HG02610 (cell line): ENCODE measurements around the gene MYO1E.
"Not testable (repeated sequence)": the region's sequence is repeated elsewhere in the genome, so short reads cannot be mapped to it uniquely, and the experiment has no call there.

ENCODE experiments used
- ATAC-seq: cut with Tn5 transposase; IDR thresholded peaks from one replicate; pipeline ENCODE4 v1.9.1; 2021; ENCODE audit warnings: mild to moderate bottlenecking, moderate library complexity; ENCODE audit not compliant: unreplicated experiment

Gene MYO1E

DNA sequence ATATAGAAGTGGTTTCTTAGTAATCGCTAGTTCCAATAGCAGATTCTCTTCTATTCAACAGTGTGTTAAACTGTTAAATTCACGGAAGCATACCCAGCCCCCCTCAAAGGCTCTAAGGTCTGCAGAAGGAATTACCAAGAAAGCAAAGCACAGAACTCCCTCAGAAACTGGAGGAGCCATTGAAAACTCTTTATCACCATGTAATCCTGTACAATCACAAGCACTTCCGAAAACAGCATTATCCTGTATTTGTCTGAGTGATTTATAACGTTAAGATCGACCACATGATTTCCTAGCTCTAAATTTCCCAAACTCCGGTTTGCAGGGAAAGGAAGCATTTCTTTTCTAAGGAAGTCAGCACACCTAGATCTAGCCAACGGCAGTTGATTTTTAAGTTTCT is 20.0 kb downstream of the MYO1E start:
- no peak for ATAC-seq

DNA sequence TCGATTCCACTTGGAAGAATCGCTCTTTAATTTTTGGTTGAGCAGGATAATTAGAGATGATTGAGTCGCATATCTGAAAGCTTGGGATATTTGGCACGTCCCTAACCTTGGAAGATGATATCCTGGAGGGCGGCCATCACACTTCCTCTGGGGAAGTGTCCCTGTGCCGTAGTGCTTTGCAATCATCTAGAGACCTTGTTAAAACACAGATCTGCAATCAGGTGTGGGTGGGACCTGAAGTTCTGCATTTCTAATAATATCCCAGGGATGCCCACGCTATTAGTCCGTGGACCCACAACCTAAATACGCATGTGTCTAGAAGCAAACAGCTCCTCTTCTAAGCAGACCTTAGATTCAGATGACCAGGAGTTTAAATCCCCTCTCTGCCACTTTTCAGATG is 20.5 kb downstream of the MYO1E start:
- no peak for ATAC-seq

DNA sequence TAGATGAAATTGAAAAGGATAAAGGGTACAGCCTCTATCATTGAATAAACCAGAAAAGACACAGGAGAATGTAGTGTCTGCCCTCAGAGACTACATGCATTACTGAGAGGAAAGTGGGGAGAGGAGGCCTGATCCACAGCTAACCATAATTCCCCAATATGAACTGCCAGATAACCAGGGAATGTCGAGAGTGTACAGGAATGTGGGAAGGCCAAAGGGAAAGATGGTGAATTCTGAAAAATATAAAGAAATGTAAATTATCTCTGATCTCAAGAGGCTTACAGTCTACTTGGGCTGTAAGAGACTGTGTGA is 22.3 kb downstream of the MYO1E start:
- no peak for ATAC-seq

DNA sequence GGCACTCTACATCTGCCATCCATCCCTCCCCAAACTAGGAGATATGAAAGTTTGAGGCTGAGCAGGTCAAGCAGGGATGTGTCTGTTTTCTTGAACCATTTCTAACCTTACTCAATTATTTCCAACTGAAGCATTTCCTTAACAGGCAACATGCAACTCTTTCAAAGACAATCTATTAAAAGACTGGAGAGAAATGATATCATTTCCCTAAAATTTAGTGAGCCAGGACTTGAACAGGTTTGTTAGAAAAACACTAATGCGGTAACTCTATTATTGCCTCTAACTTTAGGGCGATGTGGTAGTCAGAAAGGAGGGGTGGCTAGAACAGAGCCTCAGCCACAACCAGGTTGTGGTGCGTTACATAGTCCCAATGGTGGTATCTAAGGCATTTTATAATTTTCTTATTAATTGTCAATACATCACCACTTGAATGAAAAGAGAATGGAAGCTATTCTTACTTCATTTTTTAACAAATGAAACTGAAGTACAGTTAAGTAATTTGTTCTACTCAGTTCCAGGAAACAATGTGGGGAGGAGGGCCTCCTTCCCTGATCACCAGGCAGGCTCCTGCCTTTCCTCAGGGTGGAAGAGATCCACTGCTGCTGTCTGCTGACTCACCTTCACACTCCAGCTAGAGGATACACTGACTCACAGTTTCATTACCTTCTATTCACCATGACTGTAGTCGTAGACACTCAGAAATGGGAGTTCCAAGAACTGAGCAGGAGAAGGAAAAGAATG is 22.8 kb downstream of the MYO1E start:
- peak; percentile 69 for ATAC-seq

DNA sequence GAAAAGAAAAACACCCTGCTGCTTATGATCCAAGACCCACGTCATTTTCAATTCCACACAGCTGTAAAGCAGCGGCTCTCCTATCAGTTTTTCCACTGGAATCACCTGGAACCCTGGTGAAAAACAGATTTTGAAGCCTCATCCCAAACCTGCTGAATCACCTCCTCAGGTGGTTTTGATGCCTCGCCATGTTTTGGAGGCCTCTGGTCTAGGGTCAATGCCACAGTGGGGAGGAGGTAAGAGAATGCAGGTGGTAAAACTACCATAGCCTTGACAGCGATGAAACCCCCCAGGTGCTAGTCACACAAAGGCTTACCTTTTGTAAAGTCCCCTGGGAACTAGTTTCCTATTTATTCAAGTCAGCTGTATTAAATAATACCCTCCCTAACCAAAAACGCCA is 24.8 kb downstream of the MYO1E start:
- no peak for ATAC-seq

DNA sequence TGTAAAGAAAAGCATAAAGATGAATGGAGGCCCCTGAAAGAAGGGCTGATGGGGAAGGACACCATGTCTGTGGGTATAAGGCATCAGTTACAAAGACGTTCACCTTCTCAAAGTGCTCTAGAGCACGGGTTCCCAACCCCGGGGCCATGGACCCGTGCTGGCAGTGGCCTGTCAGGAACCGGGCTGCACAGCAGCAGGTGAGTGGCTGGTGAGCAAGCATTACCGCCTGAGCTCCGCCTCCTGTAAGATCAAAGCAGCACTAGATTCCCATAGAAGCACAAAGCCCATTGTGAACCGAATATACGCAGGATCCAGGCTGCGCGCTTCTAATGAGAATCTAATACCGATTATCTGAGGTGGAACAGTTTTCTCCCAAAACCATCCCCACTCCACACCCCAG is 25.7 kb downstream of the MYO1E start:
- ATAC-seq: no peak

DNA sequence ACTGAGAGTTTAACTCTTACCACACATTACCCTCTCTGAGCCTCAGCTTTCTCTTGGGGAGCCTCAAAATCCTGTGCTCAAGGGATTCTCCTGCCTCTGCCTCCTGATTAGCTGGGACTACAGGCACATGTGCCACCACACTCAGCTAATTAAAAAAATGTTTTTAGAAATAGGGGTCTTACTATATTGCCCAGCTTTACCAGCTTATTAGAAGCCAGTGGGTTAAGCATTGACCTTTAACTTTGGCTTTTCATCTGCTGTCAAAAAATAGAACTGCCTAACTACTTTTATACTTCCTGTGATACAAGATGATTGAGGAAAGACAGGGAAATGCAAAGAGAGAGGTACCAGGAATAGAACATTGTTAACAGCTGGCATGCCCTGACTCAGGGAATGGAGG is 27.3 kb downstream of the MYO1E start:
- ATAC-seq: no peak

DNA sequence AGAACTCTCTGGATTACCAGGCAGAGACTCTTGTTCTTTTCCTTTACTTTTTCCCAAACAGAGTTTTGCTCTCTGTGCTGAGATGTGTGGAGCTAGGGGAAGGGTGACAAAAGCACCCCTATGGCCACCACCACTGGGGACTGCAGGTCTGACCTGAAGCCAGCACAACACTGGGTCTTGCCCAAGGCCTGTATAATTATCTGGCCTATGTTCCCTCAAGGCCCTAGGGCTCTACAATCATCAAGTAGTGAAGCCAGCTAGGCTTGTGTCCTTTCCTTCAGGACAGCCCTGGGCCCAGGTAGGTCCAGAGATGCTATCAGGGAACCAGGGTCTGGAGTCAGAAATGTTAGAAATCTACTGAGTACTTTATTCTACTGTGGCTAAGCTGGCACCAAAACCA is 28.4 kb downstream of the MYO1E start:
- no peak for ATAC-seq

DNA sequence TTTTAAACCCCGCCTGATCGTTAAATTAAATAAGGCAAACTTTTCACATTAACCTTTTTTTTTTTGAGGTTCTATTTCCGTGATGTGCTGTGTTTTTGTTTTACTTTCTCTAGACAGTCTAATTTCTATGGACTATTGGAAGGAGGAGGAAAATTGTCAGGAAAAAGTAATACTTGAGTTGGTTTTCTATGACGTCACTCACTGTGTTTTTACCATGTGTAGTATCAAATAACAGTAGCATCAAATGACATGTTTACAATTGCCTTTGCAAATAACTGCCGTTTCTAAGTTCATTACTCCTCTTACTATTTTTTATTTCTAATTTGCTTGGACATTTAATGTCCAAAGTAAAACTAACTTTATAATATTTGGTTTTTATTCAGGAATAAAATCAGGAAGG is 32.3 kb downstream of the MYO1E start:
- no peak for ATAC-seq

DNA sequence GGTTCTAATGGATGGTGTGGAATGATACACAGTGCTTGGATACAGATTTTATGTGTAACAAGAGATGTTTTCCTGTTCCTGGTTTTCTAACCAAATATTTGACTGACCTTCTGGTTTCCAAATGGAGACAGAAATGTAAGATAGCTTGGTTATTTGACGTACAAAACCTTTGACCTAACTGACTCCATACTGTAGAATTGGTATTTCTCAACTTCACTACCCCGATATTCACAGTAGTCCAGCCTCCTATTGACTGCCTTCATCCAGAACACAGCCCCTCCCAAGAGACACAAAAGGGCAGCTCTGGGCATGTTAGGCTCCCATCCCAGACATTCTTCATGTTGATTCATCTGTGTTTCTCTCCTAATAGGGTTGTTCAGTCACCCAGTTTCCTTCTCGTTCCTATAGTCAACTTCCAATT is 33.4 kb downstream of the MYO1E start:
- ATAC-seq: no peak

DNA sequence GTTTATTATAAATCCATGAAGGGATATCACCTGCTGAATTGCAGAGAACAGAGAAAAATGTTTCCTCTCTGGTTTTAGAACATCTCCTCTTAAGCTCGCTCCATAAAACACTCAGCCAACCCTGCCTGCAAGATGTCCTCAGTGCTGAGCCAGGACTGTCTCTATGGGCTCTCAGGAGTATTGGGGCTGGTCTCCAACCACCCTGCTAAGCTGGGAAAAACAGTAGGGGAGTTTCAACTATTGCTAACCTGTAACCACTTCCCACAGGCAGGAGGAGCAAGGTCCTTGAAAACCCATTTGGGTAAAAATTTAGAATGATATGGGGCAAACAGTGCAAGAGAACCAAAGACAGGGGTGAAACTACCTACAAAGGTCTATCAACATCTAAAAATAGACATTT is 34.3 kb downstream of the MYO1E start:
- ATAC-seq: no peak

DNA sequence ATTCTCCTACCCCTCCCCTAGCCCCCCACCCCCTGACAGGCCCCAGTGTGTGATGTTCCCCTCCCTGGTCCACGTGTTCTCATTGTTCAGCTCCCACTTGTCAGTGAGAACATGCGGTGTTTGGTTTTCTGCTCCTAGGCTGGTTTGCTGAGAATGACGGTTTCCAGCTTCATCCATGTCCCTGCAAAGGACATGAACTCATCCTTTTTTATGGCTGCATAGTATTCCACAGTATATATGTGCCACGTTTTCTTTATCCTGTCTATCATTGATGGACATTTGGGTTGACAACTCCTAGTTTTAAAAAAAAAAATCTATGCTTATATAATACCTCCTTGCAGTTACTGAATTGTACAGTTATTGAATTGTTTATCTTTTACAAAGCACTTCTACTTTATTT is 35.9 kb downstream of the MYO1E start:
- not testable (repeated sequence) for ATAC-seq

DNA sequence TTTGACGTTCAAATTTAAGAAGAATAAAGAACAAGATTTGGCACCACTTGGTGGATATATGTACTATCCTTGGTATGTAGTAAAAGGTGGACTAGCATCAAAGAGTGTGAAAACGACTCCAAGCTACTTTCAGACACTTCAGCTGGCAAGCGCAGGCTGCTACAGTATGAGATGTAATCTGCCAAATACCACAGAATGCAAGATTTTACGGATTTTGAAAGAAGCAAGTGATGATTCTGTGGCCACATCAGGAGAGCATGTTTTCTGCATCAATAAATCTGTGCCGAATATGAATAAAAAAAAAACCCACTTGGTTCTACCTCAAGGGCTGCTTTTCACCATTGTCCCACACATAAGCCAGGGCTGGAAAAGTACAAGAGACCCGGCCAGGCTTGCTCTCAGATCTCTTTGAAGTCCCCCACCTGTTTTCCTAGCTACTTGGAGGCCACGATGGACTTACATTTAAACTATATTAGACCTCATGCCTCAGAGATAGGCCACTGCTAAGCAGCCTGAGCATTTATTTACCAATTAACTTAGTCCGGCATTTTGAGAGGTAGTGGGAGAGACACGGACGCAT is 37.4 kb downstream of the MYO1E start:
- no peak for ATAC-seq

DNA sequence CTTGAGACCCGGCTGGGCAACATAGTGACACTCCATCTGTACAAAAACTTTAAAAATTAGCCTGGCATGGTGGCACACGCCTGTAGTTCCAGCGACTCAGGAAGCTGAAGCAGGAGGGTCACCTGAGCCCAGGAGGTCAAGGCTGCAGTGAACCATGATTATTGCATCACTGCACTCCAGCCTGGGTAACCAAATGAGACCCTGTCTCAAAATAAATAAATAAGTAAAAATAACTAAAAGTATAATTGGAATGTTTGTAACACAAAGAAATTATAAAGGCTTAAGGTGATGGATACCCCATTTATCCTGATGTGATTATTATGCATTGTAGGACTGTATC is 38.6 kb downstream of the MYO1E start:
- ATAC-seq: no peak

DNA sequence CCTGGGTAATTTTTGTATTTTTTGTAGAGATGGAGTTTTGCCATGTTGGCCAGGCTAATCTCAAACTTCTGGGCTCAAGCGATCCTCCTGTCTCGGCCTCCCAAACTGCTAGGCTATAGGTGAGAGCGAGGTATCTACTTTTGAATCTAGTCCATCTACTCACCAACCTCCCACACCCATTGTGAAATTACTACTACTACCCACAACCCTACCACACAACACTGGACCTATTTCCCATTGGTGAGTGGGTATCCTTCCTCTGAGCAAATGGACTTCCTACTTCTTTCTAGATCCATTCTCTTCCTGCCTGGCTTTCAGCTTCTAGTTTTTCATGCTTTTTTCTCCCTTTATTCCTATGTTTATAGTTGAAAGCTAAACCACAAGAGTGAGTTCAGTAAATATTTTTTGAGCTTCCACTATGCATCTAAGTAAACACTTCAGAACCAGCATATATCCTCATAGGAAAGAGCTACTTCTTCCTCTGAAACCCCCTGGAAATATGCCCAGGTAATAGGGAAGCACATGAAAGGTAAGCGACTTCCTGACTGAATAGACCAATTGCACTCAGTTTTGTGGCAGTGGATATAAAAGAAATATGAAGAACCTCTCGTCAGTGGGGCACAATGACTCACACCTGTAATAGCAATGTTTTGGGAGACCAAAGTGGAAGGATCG is 39.1 kb downstream of the MYO1E start:
- ATAC-seq: no peak

DNA sequence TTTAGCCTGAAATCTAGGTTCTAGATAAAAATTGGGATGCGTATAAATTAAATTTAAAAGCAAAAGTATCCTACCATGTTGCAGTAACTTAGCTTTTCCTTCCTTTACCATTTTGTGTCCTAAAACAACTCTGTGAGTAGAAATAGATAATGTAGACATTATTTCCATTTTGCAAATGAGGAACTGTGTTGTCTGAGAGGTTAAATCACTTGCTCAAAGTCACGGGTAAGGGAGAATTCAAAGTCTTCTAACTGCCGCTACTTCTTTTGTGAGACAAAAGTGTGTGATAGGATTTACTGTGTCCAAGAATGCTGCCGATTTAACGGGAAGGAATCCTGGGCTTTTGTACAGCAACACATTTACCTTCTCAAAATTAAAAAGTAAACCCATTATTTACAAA is 40.7 kb downstream of the MYO1E start:
- no peak for ATAC-seq

DNA sequence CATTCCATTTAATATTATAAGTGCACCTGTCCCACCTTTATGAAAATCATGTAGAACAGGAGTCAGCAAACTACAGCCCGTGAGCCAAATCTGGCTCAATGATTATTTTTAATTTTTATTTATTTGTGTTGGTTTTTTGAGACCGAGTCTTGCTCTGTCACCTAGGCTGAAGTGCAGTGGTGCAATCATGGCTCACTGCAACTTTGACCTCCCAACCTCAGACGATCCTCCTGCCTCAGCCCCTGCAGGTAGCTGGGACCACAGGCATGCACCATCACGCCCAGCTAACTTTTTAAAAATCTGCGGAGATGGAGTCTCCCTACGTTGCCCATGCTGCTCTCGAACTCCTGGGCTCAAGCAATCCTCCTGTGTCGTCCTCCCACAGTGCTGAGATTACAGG is 42.0 kb downstream of the MYO1E start:
- no peak for ATAC-seq

DNA sequence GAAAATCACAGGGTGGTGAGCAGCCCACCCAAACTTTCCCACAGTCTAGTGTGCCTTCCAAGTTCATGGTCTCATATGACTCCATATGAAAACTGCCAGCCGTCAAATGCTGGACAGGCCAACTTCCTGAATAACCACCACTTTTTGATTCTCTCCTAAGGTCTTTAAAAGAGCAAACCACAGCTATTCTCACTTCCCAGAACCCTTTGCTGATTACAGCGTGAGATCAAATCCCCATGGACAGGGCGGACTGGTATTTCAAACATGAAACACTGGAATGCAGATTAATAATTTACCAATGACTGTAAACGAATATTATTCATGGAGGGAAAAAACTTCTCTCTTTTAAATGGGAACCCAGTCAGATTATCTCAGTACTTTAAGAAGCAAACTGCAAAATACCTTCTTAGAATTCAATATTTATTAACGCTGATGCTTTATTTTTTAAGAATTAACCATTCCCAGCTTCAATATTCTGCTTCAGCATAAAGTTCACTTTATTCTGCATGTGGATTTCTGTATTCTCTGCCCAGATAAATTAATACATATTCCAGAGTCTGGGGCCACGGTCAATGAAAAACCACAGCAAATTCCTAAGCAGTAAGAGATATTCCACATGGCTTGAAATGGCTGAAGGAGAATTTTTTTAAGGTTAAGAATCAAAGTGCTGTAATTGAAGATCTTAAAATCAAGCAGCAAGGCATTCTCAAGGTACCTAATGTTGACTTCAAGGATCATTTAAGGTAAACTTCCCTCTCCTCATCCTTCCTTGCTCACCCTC is 42.9 kb downstream of the MYO1E start:
- no peak for ATAC-seq

DNA sequence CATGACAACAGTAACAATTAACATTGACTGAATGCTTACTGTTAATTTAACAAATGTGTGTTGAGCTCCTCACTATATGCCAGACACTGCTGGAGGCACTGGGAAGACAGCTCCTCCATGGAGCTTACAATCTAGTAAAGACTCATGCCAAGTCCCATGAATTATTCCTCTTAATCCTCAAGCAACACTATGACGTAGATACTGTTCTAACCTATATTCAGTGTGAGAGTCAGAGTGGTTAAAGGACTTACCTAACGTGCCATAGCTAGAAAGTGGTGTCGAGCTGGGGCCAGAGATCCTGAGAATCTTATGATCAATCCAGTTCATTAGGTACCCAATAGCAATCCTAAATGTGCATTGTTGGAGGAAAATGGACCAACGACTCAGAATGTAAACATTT is 43.6 kb downstream of the MYO1E start:
- ATAC-seq: no peak

DNA sequence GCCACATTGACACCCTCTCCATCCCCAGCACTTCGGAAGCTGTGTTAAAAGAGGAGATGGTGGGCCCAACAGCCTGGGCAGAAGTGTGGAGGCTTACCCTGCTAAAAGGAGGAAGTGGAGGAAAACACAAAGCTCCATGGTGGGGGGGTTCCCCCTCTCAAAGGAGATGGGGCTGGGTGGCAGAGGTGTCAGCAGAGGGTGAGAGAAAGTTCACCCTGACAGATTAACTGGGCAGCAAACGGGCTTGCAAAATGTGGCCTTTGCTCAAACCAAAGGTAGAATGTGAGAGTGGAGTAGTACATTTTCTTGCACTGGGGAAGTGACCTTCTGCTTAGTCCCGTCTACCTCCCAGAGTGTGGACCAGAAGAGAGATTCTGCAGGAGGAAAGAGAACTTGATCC is 44.7 kb downstream of the MYO1E start:
- ATAC-seq: peak; percentile 69

DNA sequence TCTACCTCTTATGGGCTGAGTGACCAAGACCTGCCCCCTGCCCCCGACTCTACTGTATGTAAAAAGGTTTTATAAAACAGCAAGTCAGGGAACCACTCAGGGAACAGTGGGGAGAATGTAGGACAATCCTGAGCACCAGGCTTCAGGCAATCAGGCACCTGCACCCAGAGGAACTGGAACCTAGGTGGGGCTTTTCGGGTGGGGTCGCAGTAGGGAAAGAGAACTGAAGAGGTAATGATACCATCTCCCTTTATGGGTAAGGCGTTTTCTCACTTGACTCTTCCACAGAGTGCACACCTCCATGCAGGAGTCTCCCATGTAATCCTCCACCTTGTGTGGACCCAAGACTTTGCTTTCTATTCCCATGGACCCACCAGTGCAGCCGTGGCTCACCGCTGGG is 45.8 kb downstream of the MYO1E start:
- ATAC-seq: no peak
